ENCODE measurements around the gene SYTL2.
A peak's percentile ranks its signal among the peaks of the same experiment; 100 is the strongest.

Gene SYTL2

GRCh38 chr11:85762226-85762625 is 48.7 kb downstream of the SYTL2 start:
- no peak for DNase-seq (ENCODE audit: low read depth in 3 of 3)

DNA sequence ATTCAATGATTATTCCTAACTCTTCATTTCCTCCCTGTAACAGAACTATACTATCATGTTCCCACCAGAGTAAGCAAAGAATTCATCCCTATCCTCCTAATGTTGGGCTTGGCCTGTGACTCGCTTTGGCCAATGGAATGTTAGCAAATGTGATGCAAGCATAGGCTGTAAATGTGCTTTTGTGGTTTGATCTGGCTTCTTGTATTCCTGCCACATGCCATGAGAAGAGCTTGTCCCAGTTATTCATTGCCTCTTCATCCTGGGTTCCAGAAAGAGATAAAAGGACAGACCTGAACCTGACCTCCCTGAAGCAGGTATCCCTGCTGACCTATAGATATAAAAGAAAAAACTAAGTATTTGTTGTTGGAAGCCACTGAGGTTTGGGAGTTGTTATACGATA is 51.0 kb downstream of the SYTL2 start:
- DNase-seq (ENCODE audit: low read depth in 3 of 3), result no peak

- no peak for DNase-seq (ENCODE audit: low read depth in 3 of 3)
These were observed 52.4 kb downstream of the SYTL2 start for GRCh38 chr11:85758480-85759039.

- no peak for DNase-seq (ENCODE audit: low read depth in 3 of 3)
These were observed 52.9 kb downstream of the SYTL2 start for GRCh38 chr11:85758026-85758425.

GRCh38 chr11:85756401-85757200 is 54.3 kb downstream of the SYTL2 start:
- DNase-seq (ENCODE audit: low read depth in 3 of 3), result no peak

DNA sequence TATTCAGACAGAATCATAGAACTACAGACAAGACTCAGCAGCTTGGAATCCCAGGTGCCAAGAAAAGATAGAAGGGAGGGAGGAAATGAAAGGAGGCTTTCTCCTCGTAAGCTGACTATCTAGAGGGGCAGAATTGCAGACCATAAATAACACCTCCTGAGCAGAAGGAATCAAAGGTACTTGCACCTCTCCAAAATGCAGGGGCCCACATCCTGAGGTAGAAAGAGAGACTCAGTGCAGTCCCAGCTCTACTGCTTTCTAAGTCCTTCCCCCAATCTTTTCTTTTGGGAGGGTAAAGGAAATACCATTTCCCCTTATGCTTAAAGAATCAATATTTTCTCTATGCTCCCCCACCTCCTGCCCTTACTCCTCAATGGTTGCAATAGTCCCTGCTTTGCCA is 55.2 kb downstream of the SYTL2 start:
- no peak for DNase-seq (ENCODE audit: low read depth in 3 of 3)

GRCh38 chr11:85755285-85755684 is 55.7 kb downstream of the SYTL2 start:
- no peak for DNase-seq (ENCODE audit: low read depth in 3 of 3)

- peak; percentile 70 to 84 (median 77) for DNase-seq (ENCODE audit: low read depth in 3 of 3)
These were observed 57.9 kb downstream of the SYTL2 start for GRCh38 chr11:85752890-85753581.

GRCh38 chr11:85752201-85752889 is 58.6 kb downstream of the SYTL2 start:
- no peak for DNase-seq (ENCODE audit: low read depth in 3 of 3)

GRCh38 chr11:85751724-85752123 is 59.2 kb downstream of the SYTL2 start:
- DNase-seq (ENCODE audit: low read depth in 3 of 3), result no peak

DNA sequence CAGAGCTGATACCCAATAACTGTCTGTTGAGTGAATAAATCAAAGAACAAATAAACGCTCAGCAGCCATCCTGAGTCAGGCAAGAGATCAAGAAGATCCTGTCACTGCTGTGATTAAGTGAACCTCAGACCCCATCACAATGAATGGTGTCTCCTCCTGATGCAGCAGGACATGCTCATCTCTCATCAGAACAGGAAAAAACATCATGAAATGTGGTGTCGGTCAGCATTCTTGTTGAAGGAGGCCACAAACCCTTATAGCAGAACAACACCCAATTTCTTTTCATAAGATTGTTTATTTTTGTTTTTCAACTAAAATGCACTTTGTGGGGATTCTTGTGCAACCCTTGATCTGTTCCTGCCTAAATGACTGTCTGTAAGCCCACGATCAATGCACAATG is 60.3 kb downstream of the SYTL2 start:
- no peak for DNase-seq (ENCODE audit: low read depth in 3 of 3)

DNA sequence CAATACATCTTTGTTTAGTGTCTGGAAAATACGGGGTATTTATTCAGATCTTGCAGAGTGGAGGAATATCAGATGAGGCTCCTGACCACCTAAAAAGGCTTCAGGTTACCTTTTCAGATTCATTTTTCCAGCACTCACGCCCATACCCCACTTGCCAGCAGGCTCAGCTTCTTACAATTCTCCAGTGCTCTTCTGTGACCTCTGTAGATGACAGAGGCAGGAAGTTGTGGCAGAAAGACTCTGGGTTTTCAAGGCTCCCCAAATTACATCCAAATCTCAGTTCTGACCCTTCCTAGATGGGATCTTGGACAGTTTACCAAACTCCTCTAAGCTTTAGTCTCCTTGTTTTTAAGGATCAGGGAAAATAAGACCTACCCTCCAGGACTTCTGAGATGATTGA is 61.1 kb downstream of the SYTL2 start:
- DNase-seq (ENCODE audit: low read depth in 3 of 3), result no peak

GRCh38 chr11:85749287-85749834 is 61.6 kb downstream of the SYTL2 start:
- no peak for DNase-seq (ENCODE audit: low read depth in 3 of 3)

DNA sequence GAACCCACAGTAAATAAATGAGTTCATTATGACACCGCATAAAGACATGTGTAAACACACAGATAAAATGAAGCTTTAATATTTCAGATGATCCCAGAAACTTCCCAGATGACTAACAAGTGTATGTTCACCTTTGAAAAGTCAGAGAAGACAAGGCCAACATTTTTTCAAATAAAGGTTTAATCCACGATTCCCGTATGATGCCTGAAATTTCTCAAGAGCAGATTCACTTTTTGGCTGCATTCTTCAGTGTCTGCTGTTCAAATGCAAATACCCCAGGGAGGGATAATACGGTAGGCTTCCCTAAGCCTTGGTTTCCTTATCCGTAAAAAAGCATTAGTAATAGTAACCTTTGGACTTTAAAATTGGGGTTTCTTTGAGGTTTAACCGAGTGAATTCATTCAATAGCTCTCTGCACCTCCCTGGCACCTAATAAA is 62.5 kb downstream of the SYTL2 start:
- DNase-seq (ENCODE audit: low read depth in 3 of 3), result no peak

DNA sequence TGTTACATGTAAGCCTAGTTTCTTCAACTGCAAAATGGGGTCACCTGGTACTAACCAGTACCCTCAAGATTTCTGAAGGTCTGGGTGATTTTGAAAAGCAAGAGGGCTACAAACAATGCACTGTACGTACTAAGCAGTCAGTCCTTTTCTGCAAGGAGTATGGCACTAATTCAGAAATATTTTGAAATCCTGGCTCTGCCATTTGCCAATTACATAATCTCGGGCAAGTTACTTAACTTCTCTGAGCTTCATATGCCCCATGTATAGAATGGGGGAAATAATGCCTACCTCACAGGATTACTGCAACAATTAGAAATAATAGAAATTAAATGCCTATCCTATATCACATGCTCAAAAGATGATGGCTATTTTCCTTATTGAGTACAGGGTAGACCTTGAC is 64.3 kb downstream of the SYTL2 start:
- DNase-seq (ENCODE audit: low read depth in 3 of 3), result no peak

DNA sequence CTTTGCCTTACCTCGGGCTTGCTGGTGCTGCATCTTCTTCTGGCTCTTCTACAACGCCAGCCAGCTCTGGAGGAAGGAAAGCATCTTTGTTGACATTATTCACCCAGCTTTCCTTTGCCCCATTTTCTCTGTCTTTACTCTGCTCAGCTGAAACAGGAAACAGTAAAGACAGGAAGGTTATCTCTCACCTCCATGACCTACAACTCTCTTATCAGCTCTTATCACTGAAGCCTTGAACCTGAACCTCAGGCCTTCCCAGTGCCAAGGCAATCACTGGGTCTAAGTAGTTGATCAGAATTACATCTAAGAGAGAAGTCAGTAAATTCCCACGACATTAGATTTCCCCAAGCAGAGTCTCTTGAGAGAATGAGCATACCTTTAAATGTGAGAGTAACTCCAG is 65.3 kb downstream of the SYTL2 start:
- no peak for DNase-seq (ENCODE audit: low read depth in 3 of 3)

DNA sequence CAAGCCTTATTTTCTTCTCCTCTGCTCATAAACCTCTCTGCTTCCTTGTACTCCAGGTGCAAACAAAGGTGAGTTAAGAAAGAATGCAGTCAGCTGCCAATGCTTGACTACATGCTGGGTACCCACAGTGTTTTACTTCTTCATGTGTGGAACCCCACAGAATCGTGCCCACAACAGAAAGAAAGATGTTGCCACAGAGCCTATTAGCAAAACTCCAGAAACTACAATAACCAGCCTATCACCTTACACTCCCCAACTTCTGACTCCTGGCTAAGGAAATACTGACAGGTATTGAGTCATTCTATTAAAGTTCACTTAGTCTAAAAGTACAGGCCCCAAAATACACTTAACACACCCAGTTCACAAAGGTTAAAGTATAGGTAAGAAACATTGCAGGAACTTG is 68.1 kb downstream of the SYTL2 start:
- no peak for DNase-seq (ENCODE audit: low read depth in 3 of 3)

DNA sequence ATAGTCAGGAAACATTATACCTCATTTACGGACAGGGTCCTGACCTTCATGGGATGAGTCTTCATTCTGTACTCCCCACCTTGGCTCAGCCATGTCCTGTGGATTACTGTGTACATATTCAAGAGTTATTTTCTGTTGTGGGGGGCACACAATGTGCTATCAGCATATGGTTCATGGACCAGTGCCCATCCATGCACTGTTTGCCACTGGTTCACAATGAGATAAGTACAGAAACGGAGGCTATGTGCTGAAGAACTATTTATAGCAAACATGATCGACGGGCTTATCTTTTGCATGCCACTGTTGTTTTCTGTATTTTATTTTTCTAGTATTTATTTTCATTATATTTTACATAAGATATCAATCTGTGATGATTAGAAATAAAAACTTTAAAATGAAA is 68.6 kb downstream of the SYTL2 start:
- DNase-seq (ENCODE audit: low read depth in 3 of 3), result no peak

GRCh38 chr11:85740481-85741400 is 70.2 kb downstream of the SYTL2 start:
- no peak for DNase-seq (ENCODE audit: low read depth in 3 of 3)

- no peak for DNase-seq (ENCODE audit: low read depth in 3 of 3)
These were observed 73.2 kb downstream of the SYTL2 start for GRCh38 chr11:85737738-85738137.

GRCh38 chr11:85735876-85736460 is 75.0 kb downstream of the SYTL2 start:
- DNase-seq (ENCODE audit: low read depth in 3 of 3), result no peak

All from stimulated activated CD4-positive, alpha-beta T cell treated with anti-CD3 and anti-CD28 coated beads, TNF-alpha, amount 100 ng/mL, for 48 hours (primary cell).